Adipocyte (in vitro differentiated cells): ENCODE data around the gene RBP3.

Experiments used
- DNase-seq: peaks from one replicate; pipeline ENCODE4 v3.0.0-alpha.2; 2015; ENCODE audit warnings: low read depth
- H3K27me3 ChIP-seq: replicated peaks from 2 replicates; pipeline ENCODE4 v1.7.0; 2013; ENCODE audit warnings: mild to moderate bottlenecking, low read length, moderate library complexity; ENCODE audit not compliant: control insufficient read depth, insufficient read depth
- H3K36me3 ChIP-seq: 2 replicates; pipeline ENCODE4 v1.7.0; 2013; ENCODE audit warnings: low read length, mild to moderate bottlenecking, moderate library complexity; ENCODE audit not compliant: control insufficient read depth, insufficient read depth, severe bottlenecking
- H3K4me1 ChIP-seq: 2 replicates; pipeline ENCODE4 v1.7.0; 2013; ENCODE audit warnings: mild to moderate bottlenecking, low read length, moderate library complexity; ENCODE audit not compliant: control insufficient read depth, insufficient read depth
- H3K4me3 ChIP-seq: 2 replicates; pipeline ENCODE4 v1.7.0; 2013; ENCODE audit warnings: mild to moderate bottlenecking, low read length, moderate library complexity
- H3K9ac ChIP-seq: 2 replicates; pipeline ENCODE4 v1.7.0; 2013; ENCODE audit warnings: mild to moderate bottlenecking, low read length, moderate library complexity
- H3K9me3 ChIP-seq: 2 replicates; pipeline ENCODE4 v1.7.0; 2013; ENCODE audit warnings: mild to moderate bottlenecking, low read length, moderate library complexity; ENCODE audit not compliant: control insufficient read depth

RBP3 gene

DNA sequence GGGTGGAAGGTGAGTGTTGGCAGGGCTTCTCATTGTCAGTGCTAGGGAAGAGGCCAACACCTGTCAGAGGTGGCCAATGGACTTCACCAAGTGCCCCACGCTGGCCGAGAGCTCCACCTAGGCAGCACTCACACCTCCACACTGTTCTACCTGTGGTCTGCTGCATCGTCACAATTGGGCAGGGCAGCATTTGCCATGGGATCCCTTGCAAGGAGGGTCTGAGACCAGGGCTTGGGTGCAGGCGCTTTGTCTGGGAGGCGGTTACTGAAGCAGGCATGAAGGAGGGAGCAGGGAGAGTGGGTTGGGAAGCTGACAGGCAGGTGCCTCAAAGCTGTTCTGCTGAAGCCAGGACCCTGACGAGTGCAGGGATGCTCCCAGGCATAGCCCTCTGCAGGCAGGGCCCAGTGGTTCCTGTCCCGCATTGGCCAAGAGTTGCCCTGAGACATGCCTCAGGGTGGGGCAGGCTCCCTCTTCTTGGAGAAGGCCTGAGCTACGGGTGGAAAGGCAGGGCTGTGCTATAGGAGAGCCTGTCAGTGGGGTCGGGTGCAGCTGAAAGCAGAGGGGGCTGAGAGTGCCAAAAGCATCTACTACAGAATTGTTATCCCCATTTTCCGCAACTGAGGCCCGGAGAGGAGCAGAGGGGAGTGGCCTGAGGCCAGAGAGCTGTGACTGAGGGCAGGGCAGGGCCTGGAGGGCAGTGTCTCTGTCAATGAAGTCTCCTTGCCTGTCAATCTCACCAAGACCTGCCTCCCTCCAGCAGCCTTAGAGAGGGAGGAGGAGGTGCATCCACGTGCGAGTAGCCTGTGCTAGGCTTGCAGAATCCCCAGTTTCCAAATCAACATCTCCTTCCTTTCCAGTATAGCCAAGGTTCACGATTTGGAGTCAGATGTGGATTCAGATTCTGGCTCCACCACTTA lies 4.0 kb downstream of the RBP3 start:
- Histone ChIP-seq H3K9me3 (no peaks in the 10 kb centered on the region), H3K36me3 (no peaks in the 10 kb centered on the region), H3K27me3 (peaks cover 10% of the 10 kb centered on the region), H3K9ac (no peak overlapping the region), H3K4me3 (no peak overlapping the region), H3K4me1 (no peaks in the 10 kb centered on the region)
- no peak for DNase-seq

DNA sequence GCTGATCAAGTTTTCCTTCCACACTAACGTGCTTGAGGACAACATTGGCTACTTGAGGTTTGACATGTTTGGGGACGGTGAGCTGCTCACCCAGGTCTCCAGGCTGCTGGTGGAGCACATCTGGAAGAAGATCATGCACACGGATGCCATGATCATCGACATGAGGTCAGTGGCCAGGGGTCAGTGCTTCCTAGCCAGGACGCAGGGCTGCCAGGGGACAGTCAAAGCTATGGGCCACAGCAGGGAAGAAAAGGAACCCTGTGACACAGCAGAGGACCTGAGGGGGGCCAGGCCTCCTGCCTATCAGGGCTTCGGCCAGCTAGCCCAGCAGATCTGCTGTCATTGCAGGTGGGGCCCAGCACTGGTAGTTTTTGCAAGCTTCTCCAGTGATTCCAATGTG lies 5.2 kb downstream of the RBP3 start:
- no peak for DNase-seq
- Histone ChIP-seq H3K4me1 (no peaks in the 10 kb centered on the region), H3K9me3 (no peaks in the 10 kb centered on the region), H3K4me3 (no peak overlapping the region), H3K27me3 (peaks cover 10% of the 10 kb centered on the region), H3K36me3 (no peaks in the 10 kb centered on the region), H3K9ac (no peak overlapping the region)

DNA sequence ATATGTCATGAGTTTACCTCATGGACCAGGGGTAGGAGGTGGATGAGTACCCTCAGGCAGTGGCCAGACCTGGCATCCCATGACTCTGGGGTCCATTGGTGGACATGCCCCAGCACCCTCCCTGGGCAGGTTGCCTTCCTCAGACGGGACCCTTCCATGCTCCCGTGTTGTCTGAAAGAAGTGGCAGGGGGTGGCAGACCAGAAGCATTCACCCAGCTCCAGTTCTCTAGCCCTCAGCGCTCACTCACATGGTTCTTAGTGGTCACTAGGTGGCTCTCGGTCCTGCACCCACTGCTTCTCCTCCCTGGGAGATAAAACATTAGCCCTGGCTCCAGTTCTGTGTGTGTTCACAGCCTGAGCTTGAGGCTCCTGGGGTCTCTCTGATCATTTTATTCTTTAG lies 6.0 kb downstream of the RBP3 start:
- no peak overlapping the region for H3K9ac ChIP-seq
- no peak overlapping the region for H3K4me3 ChIP-seq
- no peak for DNase-seq
- H3K36me3 ChIP-seq = no peaks in the 10 kb centered on the region
- peaks cover 17% of the 10 kb centered on the region for H3K27me3 ChIP-seq
- no peaks in the 10 kb centered on the region for H3K9me3 ChIP-seq
- no peaks in the 10 kb centered on the region for H3K4me1 ChIP-seq

DNA sequence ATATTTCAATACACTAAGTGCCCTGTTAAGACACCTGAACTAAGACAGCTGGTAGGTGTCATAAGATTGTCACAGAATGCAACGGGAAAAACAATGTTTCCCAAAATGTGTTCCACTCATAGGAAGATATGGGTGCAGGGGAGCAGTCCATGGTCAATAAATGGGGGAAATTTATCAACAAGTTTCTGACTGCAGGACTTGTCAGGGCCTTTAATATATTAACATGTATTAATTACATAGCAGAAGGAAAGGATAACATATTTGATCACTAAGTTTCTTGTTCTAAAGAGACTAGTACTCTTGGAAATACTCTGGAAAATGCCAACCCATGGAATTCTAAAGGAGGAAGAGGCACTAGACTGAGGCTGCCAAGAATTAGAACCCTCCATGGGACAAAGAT lies 6.7 kb downstream of the RBP3 start:
- DNase-seq = no peak
- no peaks in the 10 kb centered on the region for H3K36me3 ChIP-seq

DNA sequence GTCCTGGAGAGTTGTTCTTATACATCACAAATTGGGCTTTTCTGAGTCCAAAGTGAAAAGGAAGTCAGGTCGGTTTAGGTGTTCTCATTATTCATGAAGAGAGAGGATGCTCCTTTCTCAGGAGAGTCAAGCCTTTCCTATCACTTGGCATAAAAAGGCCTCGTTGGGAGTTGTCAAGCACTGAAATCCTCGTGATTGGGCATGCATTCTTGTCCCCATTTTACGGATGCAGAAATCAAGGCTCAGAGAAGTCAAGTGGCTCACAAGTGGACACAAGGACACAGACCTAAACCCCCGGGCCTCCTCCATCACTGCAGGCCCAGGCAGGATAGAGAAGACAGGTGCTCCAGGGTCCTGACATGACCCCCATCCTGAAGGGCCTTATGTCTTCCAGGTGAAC lies 8.5 kb downstream of the RBP3 start:
- H3K27me3 ChIP-seq = peaks cover 14% of the 10 kb centered on the region
- no peaks in the 10 kb centered on the region for H3K9me3 ChIP-seq
- H3K4me3 ChIP-seq = no peak overlapping the region
- no peaks in the 10 kb centered on the region for H3K36me3 ChIP-seq
- no peak overlapping the region for H3K9ac ChIP-seq
- DNase-seq = no peak
- H3K4me1 ChIP-seq = no peaks in the 10 kb centered on the region

More for the DNA sequence above, 6.7 kb downstream of the RBP3 start:
- H3K9me3 ChIP-seq = no peaks in the 10 kb centered on the region
- H3K4me1 ChIP-seq = no peaks in the 10 kb centered on the region
- H3K4me3 ChIP-seq = no peak overlapping the region
- no peak overlapping the region for H3K9ac ChIP-seq
- peaks cover 17% of the 10 kb centered on the region for H3K27me3 ChIP-seq

DNA sequence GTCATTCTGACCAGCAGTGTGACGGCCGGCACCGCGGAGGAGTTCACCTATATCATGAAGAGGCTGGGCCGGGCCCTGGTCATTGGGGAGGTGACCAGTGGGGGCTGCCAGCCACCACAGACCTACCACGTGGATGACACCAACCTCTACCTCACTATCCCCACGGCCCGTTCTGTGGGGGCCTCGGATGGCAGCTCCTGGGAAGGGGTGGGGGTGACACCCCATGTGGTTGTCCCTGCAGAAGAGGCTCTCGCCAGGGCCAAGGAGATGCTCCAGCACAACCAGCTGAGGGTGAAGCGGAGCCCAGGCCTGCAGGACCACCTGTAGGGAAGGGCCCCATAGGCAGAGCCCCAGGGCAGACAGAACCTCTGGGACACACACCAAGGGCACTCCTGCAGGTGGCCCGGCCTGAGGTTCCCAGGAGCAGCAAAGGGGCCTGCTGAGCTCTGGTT lies 9.0 kb downstream of the RBP3 start:
- H3K4me1 ChIP-seq = no peaks in the 10 kb centered on the region
- no peaks in the 10 kb centered on the region for H3K36me3 ChIP-seq
- no peaks in the 10 kb centered on the region for H3K9me3 ChIP-seq
- no peak overlapping the region for H3K4me3 ChIP-seq
- H3K9ac ChIP-seq = no peak overlapping the region
- no peak for DNase-seq
- peaks cover 16% of the 10 kb centered on the region for H3K27me3 ChIP-seq

DNA sequence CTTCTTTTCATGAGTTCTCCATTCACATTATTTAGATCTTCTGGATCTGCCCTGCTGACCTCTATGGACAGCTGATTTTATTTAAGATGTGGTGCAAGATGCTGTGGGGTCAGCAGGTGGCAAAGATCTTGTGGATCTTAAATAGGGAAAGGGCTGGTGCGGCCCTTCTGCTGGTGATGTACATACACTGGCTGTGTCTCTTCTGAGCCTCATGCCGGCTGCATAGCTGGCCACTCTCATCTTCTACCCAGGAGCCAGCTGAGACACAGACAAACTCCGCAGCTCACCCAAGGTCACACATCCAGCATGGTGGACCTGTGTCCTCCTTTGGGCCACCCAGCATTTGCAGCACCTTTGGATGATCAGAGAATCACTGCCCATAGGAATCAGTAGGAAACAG lies 9.7 kb downstream of the RBP3 start:
- Histone ChIP-seq H3K4me1 (no peaks in the 10 kb centered on the region), H3K36me3 (no peaks in the 10 kb centered on the region), H3K9me3 (no peaks in the 10 kb centered on the region), H3K27me3 (peaks cover 15% of the 10 kb centered on the region), H3K4me3 (no peak overlapping the region), H3K9ac (no peak overlapping the region)
- DNase-seq = no peak

DNA sequence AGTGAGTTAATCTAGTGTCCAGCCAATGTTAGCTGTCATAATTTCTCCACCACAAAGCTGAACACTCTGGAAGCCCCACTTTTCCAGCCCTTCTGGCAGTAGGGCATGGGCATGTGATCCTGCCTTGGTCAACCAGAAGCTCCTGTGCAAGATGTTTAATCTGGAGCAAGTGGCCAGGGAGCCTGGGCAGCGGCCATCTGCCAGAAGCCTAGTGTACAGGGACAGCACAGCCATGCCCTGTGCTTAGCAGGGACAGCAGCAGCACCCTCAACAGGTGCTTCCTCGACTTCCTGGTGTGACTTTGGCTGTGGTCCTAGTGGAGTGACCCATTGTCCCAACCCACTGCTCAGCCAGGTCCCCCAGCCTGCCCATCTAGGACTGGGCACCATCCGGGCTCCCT lies 10.3 kb downstream of the RBP3 start:
- Histone ChIP-seq H3K9ac (no peak overlapping the region), H3K4me3 (no peak overlapping the region), H3K9me3 (no peaks in the 10 kb centered on the region), H3K36me3 (no peaks in the 10 kb centered on the region), H3K27me3 (peaks cover 15% of the 10 kb centered on the region), H3K4me1 (no peaks in the 10 kb centered on the region)
- DNase-seq = no peak

DNA sequence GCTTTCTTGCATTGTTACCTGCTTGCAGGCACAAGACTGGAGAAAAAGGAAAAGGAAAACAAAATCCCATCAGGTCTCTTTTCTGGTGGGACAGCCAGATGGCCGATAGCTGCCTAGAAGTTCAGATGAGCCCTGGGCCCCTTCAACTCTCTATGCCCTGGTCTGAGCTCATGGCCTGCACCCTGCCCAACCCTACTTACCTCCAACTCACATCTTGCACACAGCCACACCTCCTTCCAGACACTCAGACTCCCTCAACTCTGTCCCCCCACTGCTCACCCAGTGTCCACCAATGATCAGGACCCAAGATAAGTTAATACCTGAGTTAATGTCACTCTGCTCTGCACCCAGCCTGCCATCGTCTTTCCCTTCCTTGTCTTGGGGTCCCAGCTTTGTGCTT lies 10.9 kb downstream of the RBP3 start:
- Histone ChIP-seq H3K4me1 (no peaks in the 10 kb centered on the region), H3K9me3 (no peaks in the 10 kb centered on the region), H3K27me3 (peaks cover 15% of the 10 kb centered on the region), H3K9ac (no peak overlapping the region), H3K36me3 (no peaks in the 10 kb centered on the region), H3K4me3 (no peak overlapping the region)
- no peak for DNase-seq

DNA sequence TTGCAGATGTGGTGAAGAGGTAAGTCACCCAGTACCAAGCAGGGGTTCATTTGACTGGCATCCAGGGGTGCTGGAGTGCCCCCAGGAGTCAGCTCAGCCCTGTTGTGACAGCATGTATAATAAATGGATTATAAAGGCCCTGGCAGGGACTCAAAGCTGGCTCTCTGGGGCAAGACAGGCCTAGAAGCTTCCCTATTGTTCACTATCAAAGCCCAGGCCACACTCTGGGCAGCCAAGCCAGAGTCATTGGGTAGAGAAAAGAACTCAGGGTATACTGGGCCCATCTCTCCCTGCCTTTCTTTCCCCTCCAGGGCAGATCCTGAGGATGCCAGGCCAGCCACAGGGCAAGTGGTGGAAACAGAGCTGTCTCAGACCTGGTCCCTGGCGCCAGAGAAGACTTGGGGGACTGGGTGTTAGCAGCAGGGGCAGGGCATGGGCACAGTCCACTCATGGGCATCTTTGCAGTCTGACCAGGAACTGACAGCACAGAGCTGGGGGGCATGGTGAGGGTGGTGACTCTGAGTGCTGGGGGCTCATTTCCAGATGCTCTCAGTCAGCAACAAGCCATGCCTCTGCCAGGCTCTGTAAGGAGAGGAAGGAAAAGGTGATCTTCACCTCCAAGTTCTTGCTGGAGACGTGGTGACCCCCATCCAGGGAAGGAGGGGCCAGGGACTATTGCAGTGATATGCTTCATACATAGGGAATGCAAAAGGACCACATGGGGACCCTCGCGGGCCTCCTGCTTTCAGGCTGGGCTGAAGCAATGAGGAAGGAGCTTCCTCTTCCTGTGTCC lies 11.7 kb downstream of the RBP3 start:
- H3K4me1 ChIP-seq = no peaks in the 10 kb centered on the region
- DNase-seq = no peak
- no peaks in the 10 kb centered on the region for H3K9me3 ChIP-seq
- no peaks in the 10 kb centered on the region for H3K36me3 ChIP-seq
- peaks cover 22% of the 10 kb centered on the region for H3K27me3 ChIP-seq
- H3K9ac ChIP-seq = no peak overlapping the region
- H3K4me3 ChIP-seq = no peak overlapping the region

DNA sequence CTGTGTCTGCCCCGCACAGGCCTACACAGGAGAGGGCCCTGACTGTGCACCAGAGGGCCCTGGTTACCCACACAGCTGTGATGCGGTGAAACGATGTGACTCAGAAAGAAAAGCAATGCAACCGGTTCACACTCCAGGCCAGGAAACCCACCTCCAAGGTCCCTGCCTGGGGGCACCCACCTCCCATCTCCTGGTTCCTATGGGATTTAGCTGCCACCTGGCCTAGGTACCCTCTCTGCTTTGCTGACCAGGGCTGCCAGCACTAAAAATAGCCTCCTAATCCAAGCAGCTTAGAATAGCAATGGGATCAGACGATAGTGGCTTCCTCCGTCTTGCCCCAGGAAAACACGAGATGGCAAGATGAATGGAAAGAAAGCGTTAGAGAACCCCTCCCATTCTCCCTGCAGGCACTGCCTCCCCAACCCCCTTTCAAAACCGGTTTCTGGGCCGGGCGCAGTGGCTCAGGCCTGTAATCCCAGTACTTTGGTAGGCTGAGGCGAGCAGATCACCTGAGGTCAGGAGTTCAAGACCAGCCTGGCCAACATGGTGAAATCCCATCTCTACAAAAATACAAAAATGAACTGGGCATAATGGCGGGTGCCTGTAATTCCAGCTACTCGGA lies 12.4 kb downstream of the RBP3 start:
- Histone ChIP-seq H3K9ac (no peak overlapping the region), H3K4me3 (no peak overlapping the region), H3K27me3 (peaks cover 29% of the 10 kb centered on the region), H3K9me3 (no peaks in the 10 kb centered on the region), H3K4me1 (no peaks in the 10 kb centered on the region), H3K36me3 (no peaks in the 10 kb centered on the region)
- no peak for DNase-seq
